Measurements from ENCODE around the gene GNAZ. TPM values are rescaled to one million over a fixed set of nuclear protein-coding genes. Genes with fewer than 3 reads are reported as not detected.
A peak's percentile ranks its signal among the peaks of the same experiment; 100 is the strongest.

Gene GNAZ
- total RNA-seq, 8 experiments from 2014 or later: 3.5 to 47.0 (median 35.9) TPM

DNA sequence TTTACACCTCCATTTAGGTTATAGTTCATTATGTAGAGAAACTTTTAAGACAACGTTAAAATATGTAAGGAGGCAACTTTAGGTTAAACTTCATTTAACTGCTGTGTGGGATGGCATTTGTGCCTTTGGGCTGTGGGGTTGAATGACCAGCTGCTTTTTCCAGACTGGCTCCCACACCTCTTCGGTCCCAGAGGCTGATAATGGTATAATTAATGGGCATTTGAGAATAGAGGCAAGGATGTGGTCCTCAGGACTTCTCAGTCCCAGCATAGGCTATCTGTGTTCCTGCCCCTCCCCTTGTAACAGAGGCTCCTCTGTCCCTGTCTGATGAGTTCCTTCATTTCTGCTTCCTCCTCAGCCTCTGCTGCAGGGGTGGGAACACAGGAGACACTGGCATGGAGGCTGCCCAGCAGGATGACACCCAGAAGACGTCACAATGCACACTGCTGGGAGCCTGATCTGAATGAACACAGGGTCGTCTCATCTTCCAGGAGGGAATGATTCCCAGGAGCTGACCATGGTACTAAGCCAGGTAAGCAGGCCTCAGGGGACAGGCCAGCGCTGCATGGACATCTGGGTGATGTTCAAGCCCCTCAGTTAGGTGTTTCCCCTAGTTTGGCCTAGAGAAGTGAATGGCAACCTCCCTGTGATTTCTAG is 17.1 kb upstream of the GNAZ start:
- in situ Hi-C loops (cut with MboI; ENCODE audit: low pct_unique_long_range_greater_than_20kb in 2 of 9, low sequenced_read_pairs in 9 of 9, unreplicated experiment in 9 of 9): no loop called here
- 0 to 60% (median 18%) methylated on average over 1 to 3 of the region's 5 CpGs; no CpG with 5 or more reads in 4 of the 10 experiments for WGBS, 10 experiments
- ATAC-seq (replicated peaks in 6 of 8): no peak
- Histone ChIP-seq H3K27ac (peak overlapping the region in 1 of 2 donors; percentile 36), H3K4me1 (replicated peaks in 1 of 2) (no peaks in the 10 kb centered on the region), H3K4me3 (no peak overlapping the region)

DNA sequence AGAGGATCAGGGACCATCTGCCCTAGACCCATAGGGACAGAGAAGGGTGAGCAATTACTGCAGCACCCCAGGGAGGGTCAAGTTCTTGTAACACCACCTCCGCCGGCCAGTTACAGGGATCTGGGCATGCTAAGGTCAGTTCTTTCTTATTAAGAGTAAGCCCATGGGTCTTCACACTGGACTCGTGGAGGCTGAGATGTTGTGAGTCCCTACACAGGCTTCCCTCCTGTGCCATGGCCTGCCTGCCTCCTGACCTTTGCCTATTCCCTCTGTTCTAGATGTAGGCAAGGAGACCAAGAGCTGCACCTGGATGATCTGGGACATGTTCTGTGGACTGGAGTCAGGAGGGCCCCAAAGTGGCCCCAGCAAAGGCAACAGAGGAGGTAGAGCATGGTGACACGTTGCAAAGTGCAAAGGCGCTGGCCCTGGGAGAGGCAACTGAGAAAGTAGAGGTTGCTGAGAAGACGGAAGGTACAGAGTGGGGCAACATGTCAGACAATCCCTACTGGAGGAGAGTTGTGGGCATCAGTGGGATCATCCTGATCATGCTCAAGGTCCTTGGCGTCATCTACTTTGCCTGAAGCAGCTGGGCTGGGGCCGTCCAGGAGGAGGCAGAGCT is 16.3 kb upstream of the GNAZ start:
- no peak overlapping the region for H3K4me3 ChIP-seq

DNA sequence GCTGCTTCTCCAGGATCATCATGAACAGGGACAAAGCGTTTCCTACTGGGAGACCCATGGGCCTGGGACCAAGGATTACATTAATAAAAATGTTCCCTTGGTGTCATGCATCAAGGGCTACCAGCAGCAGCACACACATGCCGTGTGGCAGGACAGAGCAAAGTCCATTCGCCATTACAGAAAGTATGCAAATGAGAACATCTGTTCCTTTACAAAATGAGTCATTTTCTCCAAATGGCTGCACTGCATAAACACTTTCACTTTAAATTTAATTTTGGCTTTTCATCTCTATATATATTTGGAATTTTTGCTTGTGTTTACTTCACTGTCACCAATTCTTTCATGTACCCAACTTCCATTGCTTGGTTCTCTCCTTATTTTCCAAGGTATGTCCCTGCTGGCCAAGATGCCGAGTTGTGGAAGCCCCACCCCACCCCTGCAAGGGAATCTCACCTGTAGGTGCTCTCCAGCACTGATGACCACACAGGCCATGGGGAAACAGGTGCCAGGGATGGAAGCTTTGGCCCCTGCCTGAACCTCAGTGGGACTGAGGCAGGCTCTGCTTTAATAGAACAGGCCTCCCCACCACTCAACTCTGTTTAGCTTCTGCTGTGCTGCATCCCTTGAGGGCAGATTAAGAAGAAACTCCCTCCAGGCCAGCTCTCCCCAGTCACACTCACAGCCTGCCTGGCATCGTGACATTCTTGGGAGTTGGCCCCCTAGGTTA is 15.6 kb upstream of the GNAZ start:
- peak in 3 of 8 experiments; percentile 49 to 93 (median 93) for ATAC-seq (replicated peaks in 6 of 8)
- WGBS, 10 experiments: 0 to 85% (median 66%) methylated on average over 1 to 4 of the region's 5 CpGs
- H3K27ac ChIP-seq: peak overlapping the region; percentile 19 to 45
- in situ Hi-C loops (cut with MboI; ENCODE audit: low pct_unique_long_range_greater_than_20kb in 2 of 9, low sequenced_read_pairs in 9 of 9, unreplicated experiment in 9 of 9): no loop called here
- no peaks in the 10 kb centered on the region for H3K4me1 ChIP-seq (replicated peaks in 1 of 2)
- H3K4me3 ChIP-seq: no peak overlapping the region

More for the DNA sequence above, 16.3 kb upstream of the GNAZ start:
- Histone ChIP-seq H3K27ac (peak overlapping the region; percentile 18 to 36), H3K4me1 (replicated peaks in 1 of 2) (no peaks in the 10 kb centered on the region)
- 20 to 100% (median 80%) methylated on average over 1 to 6 of the region's 8 CpGs; no CpG with 5 or more reads in 3 of the 10 experiments for WGBS, 10 experiments
- peak in 1 of 8 experiments; percentile 11 for ATAC-seq (replicated peaks in 6 of 8)
- in situ Hi-C loops (cut with MboI; ENCODE audit: low pct_unique_long_range_greater_than_20kb in 2 of 9, low sequenced_read_pairs in 9 of 9, unreplicated experiment in 9 of 9): no loop called here

DNA sequence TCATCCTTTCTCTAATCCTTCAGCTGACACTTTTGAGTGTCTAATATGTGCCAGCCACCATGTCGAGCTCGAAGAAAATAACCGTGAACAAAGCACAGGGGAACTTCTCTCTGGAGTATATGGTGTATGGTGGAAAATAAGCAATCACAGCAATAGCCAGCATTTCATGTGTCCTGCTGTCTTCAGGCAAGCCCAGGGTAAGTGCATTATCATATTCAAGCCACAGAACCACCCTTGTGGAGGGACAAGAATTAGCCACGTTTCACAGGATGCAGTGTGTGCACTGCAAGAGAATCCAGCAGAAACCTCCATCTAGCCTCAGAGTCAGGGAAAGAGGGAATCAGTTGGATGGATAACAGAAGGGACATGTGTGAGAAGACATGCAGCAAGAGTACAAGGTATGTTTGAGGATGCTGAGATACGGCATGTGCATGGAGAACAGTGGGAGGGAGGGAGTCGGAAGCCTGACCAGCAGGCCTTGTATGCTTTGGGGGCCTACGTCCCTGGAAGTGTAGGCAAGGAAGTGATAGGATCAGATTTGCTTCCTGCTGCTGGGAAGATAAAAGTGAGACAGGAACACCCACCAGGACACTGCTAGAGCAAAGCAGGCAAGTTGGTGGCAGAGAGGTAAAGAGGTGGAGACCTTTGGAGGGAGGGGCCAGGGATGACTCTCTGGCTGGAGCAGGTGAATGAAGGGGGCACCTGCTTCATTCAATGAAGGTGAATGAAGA is 14.7 kb upstream of the GNAZ start:
- Histone ChIP-seq H3K4me3 (no peak overlapping the region), H3K4me1 (replicated peaks in 1 of 2) (no peaks in the 10 kb centered on the region), H3K27ac (peak overlapping the region; percentile 20 to 45)
- in situ Hi-C loops (cut with MboI; ENCODE audit: low pct_unique_long_range_greater_than_20kb in 2 of 9, low sequenced_read_pairs in 9 of 9, unreplicated experiment in 9 of 9): no loop called here
- WGBS, 10 experiments: 21 to 100% (median 69%) methylated on average over 1 to 7 of the region's 7 CpGs; no CpG with 5 or more reads in 2 of the 10 experiments
- peak in 2 of 8 experiments; percentile 62 to 67 for ATAC-seq (replicated peaks in 6 of 8)

DNA sequence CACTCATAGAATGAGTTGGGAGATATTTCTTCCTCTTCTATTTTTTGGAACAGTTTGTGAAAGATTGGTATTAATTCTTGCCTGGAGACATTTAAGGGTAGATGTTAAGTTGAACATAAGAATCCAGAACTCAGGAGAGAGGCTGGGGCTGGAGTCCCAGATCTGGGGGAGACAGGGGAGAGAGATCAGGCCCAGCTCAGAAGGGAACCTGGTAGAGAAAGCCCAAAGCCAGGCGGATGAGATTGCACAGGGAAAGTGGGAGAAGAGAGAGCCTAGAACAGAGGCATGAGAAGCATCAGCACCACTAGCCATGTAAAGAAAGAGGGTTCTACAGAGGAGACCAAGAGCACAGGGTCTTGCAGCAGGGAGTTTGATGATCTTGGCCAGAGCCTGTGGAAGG is 13.0 kb upstream of the GNAZ start:
- no peak overlapping the region for H3K27ac ChIP-seq
- H3K4me3 ChIP-seq: no peak overlapping the region
- ATAC-seq (replicated peaks in 6 of 8): no peak
- 0 to 50% (median 0%) methylated on average over 1 of the region's 1 CpG; no CpG with 5 or more reads in 6 of the 10 experiments for WGBS, 10 experiments
- no peaks in the 10 kb centered on the region for H3K4me1 ChIP-seq (replicated peaks in 1 of 2)
- in situ Hi-C loops (cut with MboI; ENCODE audit: low pct_unique_long_range_greater_than_20kb in 2 of 9, low sequenced_read_pairs in 9 of 9, unreplicated experiment in 9 of 9): no loop called here

DNA sequence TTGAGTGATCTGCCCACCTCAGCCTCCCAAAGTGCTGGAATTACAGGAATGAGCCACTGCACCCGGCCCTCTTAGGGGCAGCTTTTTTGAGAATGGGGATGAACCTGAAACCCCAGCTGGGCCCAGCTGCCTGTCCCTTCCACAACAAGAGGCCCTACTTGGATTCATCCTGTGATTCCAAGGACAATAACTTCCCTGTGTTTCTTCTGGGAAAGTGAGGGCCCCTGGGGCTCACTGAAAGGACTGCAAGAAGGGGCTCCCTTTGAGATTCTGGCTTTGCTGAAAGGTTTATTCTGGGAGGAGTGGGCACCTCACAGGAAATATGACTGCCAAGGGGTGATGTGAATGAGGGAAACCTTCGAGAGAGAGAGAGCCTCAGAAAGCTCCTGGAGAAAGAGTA is 12.3 kb upstream of the GNAZ start:
- no peaks in the 10 kb centered on the region for H3K4me1 ChIP-seq (replicated peaks in 1 of 2)
- H3K4me3 ChIP-seq: no peak overlapping the region
- no peak for ATAC-seq (replicated peaks in 6 of 8)
- WGBS, 10 experiments: 17 to 67% (median 42%) methylated on average over 1 to 2 of the region's 2 CpGs; no CpG with 5 or more reads in 6 of the 10 experiments
- H3K27ac ChIP-seq: peak overlapping the region in 1 of 2 donors; percentile 30
- in situ Hi-C loops (cut with MboI; ENCODE audit: low pct_unique_long_range_greater_than_20kb in 2 of 9, low sequenced_read_pairs in 9 of 9, unreplicated experiment in 9 of 9): no loop called here

DNA sequence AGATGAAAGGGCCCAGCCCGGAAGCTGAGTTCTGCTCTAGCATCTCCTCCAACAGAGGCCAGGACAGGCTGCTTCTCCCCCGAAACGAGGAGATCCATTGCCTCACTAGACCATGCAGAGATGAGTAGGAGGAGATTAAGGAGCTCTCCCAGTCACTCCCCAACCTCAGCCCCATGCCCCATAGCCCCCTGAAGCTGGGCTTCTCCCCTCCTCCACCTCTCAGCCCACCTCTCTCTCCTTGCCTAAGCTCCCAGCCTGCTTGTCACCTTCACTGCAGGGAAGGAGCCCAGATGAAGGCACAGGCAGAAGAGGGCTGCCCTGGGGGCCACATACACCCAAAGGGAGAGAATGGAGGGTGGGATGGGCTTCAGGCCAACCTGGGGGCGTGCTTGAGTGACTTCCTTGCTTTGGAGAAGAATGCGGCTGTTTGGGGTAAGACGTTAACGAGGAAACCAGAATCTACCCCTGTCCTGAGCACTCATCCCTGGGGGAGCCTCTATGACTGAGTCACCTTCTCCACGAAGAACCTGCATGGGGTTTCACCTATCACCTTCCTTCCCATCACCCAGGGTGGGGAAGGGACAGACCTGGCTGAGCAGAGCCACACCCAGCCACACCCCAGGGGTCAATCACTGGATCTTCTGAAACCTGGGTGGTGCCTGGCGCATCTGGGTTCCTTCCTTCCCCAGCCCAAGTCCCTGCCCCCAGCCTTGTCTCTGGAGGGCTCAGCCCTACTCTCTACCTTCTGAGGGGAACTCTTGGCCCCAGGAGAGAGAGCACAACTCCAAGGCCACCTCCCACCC is 11.6 kb upstream of the GNAZ start:
- in situ Hi-C loops (cut with MboI; ENCODE audit: low pct_unique_long_range_greater_than_20kb in 2 of 9, low sequenced_read_pairs in 9 of 9, unreplicated experiment in 9 of 9): no loop called here
- Histone ChIP-seq H3K4me1 (replicated peaks in 1 of 2) (no peaks in the 10 kb centered on the region), H3K27ac (peak overlapping the region; percentile 26 to 30), H3K4me3 (no peak overlapping the region)
- no peak for ATAC-seq (replicated peaks in 6 of 8)
- 67 to 100% (median 90%) methylated on average over 1 to 2 of the region's 9 CpGs; no CpG with 5 or more reads in 7 of the 10 experiments for WGBS, 10 experiments

DNA sequence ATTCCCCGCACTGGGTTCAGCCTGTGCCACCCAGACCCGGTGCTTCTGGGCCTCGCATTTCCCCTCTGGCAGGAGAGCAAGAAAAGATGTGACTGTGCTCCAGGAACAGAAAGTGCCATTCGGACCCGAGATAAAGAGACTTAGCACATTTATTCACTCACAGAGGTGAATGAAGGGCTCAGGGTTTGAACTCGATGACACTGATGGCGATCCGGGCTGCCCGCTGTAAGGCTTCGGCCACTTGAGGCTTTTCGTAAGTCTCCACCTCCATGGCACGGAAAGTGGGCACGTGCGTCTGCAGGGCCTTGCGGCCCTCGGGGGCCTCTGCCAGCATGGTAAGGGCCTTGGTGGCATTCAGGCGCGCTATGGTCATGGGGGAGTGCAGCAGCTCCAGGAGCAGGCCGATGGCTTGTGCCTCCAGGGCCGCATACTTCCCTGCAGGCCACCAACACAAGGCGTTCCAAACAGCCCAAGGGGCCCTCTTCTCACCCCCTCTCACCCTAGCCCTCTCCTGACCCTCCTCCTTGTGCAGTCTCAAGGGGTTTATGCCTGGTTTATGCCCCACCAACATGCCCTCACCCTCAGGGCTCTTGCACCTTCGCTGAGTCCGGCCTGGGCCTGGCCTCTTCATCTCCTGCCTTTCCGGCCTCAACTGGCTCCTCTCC is 10.9 kb upstream of the GNAZ start:
- ATAC-seq (replicated peaks in 6 of 8): no peak
- Histone ChIP-seq H3K4me1 (replicated peaks in 1 of 2) (no peaks in the 10 kb centered on the region), H3K27ac (peak overlapping the region in 1 of 2 donors; percentile 71), H3K4me3 (no peak overlapping the region)
- in situ Hi-C loops (cut with MboI; ENCODE audit: low pct_unique_long_range_greater_than_20kb in 2 of 9, low sequenced_read_pairs in 9 of 9, unreplicated experiment in 9 of 9): no loop called here
- 55 to 100% (median 90%) methylated on average over 1 to 21 of the region's 24 CpGs; no CpG with 5 or more reads in 3 of the 10 experiments for WGBS, 10 experiments

DNA sequence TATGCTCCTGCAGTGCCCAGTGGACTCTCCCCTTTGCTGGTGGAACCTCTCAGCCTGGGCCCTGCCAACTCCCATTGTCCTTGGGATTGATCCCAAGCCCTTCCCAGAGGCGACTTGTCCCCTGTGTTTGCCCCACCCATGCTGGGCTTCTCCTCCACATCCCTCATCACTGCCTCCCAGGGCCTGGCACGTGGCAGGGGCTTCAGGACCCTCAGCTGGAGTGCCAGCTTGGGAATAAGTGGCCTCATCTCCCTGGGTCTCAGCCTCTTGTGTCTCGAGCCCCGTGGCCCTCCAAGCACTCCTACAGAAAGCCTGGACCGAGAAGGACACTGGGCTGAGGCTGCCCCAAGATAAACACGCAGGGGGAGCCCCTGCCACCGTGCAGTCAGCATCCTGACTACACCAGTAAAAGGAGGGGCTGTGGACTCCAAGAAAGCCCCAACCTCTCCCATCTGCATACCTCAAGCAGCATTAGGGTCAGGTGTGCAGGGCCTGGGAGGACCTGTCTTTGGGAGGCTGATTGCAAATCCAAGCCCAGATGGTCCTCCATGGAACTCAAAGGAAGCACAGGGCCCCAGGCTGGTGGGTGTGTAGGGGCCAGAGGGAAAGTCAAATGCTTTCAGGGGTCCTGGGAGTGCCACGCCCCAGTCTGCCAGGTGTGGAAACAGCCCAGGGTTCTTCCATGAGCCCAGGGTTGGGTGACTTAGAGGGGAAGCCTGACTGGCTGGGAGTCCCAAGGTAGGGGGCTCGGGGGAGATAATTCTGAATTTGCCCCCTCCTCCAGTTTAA is 9.5 kb upstream of the GNAZ start:
- in situ Hi-C loops (cut with MboI; ENCODE audit: low pct_unique_long_range_greater_than_20kb in 2 of 9, low sequenced_read_pairs in 9 of 9, unreplicated experiment in 9 of 9): no loop called here
- H3K4me3 ChIP-seq: no peak overlapping the region
- no peak for ATAC-seq (replicated peaks in 6 of 8)
- peak overlapping the region in 1 of 2 donors; percentile 30 for H3K27ac ChIP-seq
- H3K4me1 ChIP-seq (replicated peaks in 1 of 2): no peaks in the 10 kb centered on the region
- WGBS, 10 experiments: 50 to 88% (median 78%) methylated on average over 1 to 6 of the region's 9 CpGs; no CpG with 5 or more reads in 3 of the 10 experiments

DNA sequence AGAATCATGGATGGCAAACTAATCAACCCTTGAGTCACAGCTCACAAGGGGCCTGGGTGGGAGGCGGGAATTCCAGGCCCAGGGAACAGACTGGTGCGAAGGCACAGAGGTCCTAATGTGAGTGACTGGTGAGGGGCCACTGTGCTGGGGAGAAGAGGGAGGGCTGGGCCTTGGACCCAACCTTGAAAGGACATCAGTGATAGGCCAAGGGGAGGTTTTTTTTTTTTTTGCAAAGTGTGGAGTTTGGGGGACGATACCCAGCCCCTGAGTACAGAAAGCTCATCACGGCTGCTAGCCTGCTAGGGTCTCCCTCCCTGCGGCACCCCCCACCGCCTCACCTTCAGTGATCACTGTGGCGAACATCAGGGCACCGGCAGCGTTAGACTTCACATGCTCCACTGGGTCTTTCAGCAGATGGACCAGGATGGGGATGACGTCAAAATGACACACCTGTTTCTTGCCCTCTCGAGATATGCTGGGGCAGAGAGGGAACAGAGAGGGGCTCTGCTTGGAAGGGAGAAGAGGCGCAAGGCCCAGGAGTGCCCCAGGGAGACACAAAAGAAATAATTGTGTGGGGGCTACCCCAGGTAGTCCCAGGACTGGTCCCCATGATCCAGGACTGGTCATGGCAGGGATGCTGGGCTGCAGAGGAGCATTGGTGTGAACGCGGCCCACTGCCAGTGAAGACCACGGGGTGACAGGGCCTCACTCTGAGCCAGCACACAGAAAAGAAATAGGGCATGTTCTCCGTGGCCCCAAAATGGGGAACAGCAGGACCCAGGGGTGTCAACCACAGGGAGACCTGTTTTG is 8.6 kb upstream of the GNAZ start:
- no peak overlapping the region for H3K4me3 ChIP-seq
- peak overlapping the region; percentile 8 to 33 for H3K27ac ChIP-seq
- no peak for ATAC-seq (replicated peaks in 6 of 8)
- in situ Hi-C loops (cut with MboI; ENCODE audit: low pct_unique_long_range_greater_than_20kb in 2 of 9, low sequenced_read_pairs in 9 of 9, unreplicated experiment in 9 of 9): no loop called here
- WGBS, 10 experiments: 60 to 100% (median 80%) methylated on average over 1 to 5 of the region's 16 CpGs; no CpG with 5 or more reads in 3 of the 10 experiments
- H3K4me1 ChIP-seq (replicated peaks in 1 of 2): no peaks in the 10 kb centered on the region
